DOHH2 (cell line): Measurements from ENCODE around the gene SLC25A18.

Experiments used
- H3F3A ChIP-seq: fragments of 200-600 bp; sonication (generic), shearing (Covaris generic); 2 replicates; pipeline ENCODE4 v1.6.0; 2016; ENCODE audit warnings: antibody characterized with exemption, mild to moderate bottlenecking; ENCODE audit not compliant: control insufficient read depth, insufficient read depth
- H3K27ac ChIP-seq: fragments of 200-600 bp; sonication (generic); 2 replicates; pipeline ENCODE4 v1.5.1; 2014; ENCODE audit warnings: low read depth, mild to moderate bottlenecking, low read length, moderate library complexity
- H3K27me3 ChIP-seq: fragments of 200-600 bp; sonication (generic); 2 replicates; pipeline ENCODE4 v1.6.1; 2014; ENCODE audit warnings: mild to moderate bottlenecking, low read length, mixed read lengths; ENCODE audit not compliant: control insufficient read depth
- H3K36me3 ChIP-seq: fragments of 200-600 bp; sonication (generic); 2 replicates; pipeline ENCODE4 v1.6.1; 2014; ENCODE audit warnings: mild to moderate bottlenecking, low read length, moderate library complexity, mixed read lengths; ENCODE audit not compliant: control insufficient read depth
- H3K4me1 ChIP-seq: fragments of 200-600 bp; sonication (generic); 2 replicates; pipeline ENCODE4 v1.6.1; 2014; ENCODE audit warnings: mild to moderate bottlenecking, low read length, mixed read lengths; ENCODE audit not compliant: control insufficient read depth
- H3K4me2 ChIP-seq: fragments of 200-600 bp; sonication (generic); 2 replicates; pipeline ENCODE4 v1.6.0; 2014; ENCODE audit warnings: mild to moderate bottlenecking, low read length, moderate library complexity
- H3K4me3 ChIP-seq: fragments of 200-600 bp; sonication (generic); 2 replicates; pipeline ENCODE4 v1.5.1; 2014; ENCODE audit warnings: mild to moderate bottlenecking, low read length, mixed read lengths
- H3K79me2 ChIP-seq: fragments of 200-600 bp; sonication (generic); 2 replicates; pipeline ENCODE4 v1.6.1; 2014; ENCODE audit warnings: mild to moderate bottlenecking, low read length, mixed read lengths; ENCODE audit not compliant: control insufficient read depth
- H3K9me2 ChIP-seq: fragments of 200-600 bp; sonication (generic); replicated peaks from 2 replicates; pipeline ENCODE4 v1.6.1; 2014; ENCODE audit warnings: mild to moderate bottlenecking, low read length, mixed read lengths; ENCODE audit not compliant: control insufficient read depth
- H3K9me3 ChIP-seq: fragments of 200-600 bp; sonication (generic); 2 replicates; pipeline ENCODE4 v1.6.1; 2014; ENCODE audit warnings: antibody characterized with exemption, low read length, mixed read lengths; ENCODE audit not compliant: control insufficient read depth, insufficient read depth
- H4K20me1 ChIP-seq: fragments of 200-600 bp; sonication (generic); 2 replicates; pipeline ENCODE4 v1.6.0; 2014; ENCODE audit warnings: low read depth, mild to moderate bottlenecking, antibody characterized with exemption, low read length, moderate library complexity; ENCODE audit not compliant: control insufficient read depth, insufficient read depth
- CTCF ChIP-seq: fragments of 200-600 bp; sonication (generic); IDR thresholded peaks from one replicate; pipeline ENCODE4 v1.5.1; 2014; ENCODE audit warnings: antibody characterized with exemption, mild to moderate bottlenecking, low read depth, low read length; ENCODE audit not compliant: poor library complexity, severe bottlenecking
- EZH2phosphoT487 ChIP-seq: fragments of 200-600 bp; sonication (generic); IDR thresholded peaks from 2 replicates; pipeline ENCODE4 v1.6.1; 2017; ENCODE audit warnings: borderline replicate concordance, mild to moderate bottlenecking, antibody characterized with exemption, low read length, moderate library complexity, mixed read lengths

SLC25A18 gene

GRCh38 chr22:17579535-17579981 is 16.3 kb downstream of the SLC25A18 start:
- H3K36me3 ChIP-seq = no peaks in the 10 kb centered on the region
- no peaks in the 10 kb centered on the region for H3K9me2 ChIP-seq
- no peaks in the 10 kb centered on the region for H3F3A ChIP-seq
- H3K4me3 ChIP-seq = no peak overlapping the region
- H3K27ac ChIP-seq = no peak overlapping the region
- no peaks in the 10 kb centered on the region for H4K20me1 ChIP-seq
- H3K4me2 ChIP-seq = no peak overlapping the region
- no peaks in the 10 kb centered on the region for H3K9me3 ChIP-seq
- no peaks in the 10 kb centered on the region for H3K27me3 ChIP-seq
- no peaks in the 10 kb centered on the region for H3K4me1 ChIP-seq
- H3K79me2 ChIP-seq = no peaks in the 10 kb centered on the region
- TF ChIP-seq CTCF = no peak
- TF ChIP-seq EZH2phosphoT487 = no peak

GRCh38 chr22:17580441-17581031 is 17.2 kb downstream of the SLC25A18 start:
- H3K9me3 ChIP-seq = no peaks in the 10 kb centered on the region
- H3K79me2 ChIP-seq = no peaks in the 10 kb centered on the region
- no peaks in the 10 kb centered on the region for H4K20me1 ChIP-seq
- H3K4me1 ChIP-seq = no peaks in the 10 kb centered on the region
- no peak overlapping the region for H3K27ac ChIP-seq
- H3K27me3 ChIP-seq = no peaks in the 10 kb centered on the region
- H3K9me2 ChIP-seq = no peaks in the 10 kb centered on the region
- no peak overlapping the region for H3K4me3 ChIP-seq
- no peak for TF ChIP-seq CTCF
- no peak for TF ChIP-seq EZH2phosphoT487
- no peak overlapping the region for H3K4me2 ChIP-seq
- H3K36me3 ChIP-seq = no peaks in the 10 kb centered on the region
- no peaks in the 10 kb centered on the region for H3F3A ChIP-seq

- H3K27me3 ChIP-seq = no peaks in the 10 kb centered on the region
- H4K20me1 ChIP-seq = no peaks in the 10 kb centered on the region
- TF ChIP-seq EZH2phosphoT487 = no peak
- no peak for TF ChIP-seq CTCF
- H3K4me1 ChIP-seq = no peaks in the 10 kb centered on the region
- H3K36me3 ChIP-seq = no peaks in the 10 kb centered on the region
- no peak overlapping the region for H3K4me3 ChIP-seq
- H3K4me2 ChIP-seq = no peak overlapping the region
- H3K27ac ChIP-seq = no peak overlapping the region
- no peaks in the 10 kb centered on the region for H3K9me2 ChIP-seq
- H3F3A ChIP-seq = no peaks in the 10 kb centered on the region
- H3K79me2 ChIP-seq = no peaks in the 10 kb centered on the region
- H3K9me3 ChIP-seq = no peaks in the 10 kb centered on the region
These were observed 17.8 kb downstream of the SLC25A18 start for GRCh38 chr22:17581056-17581455.
